ENCODE measurements around the gene PLS3.

- TF ChIP-seq CTCF (IDR thresholded peaks at IDR 0.05; ENCODE audit: insufficient read depth, low read length, poor library complexity, severe bottlenecking) = no peak
- no peak for TF ChIP-seq EZH2phosphoT487 (conservative IDR thresholded peaks at IDR 0.05; ENCODE audit: low read length)
Observed at GRCh38 chrX:115694028-115694427, 133.1 kb downstream of the PLS3 start.
